RWPE2 (cell line): ENCODE results near the gene ANKRD40CL.
A peak's percentile ranks its signal among the peaks of the same experiment; 100 is the strongest.

Experiments
- ATAC-seq: fragments of 200-7000 bp; cut with Tn5 transposase; 3 replicates; pipeline ENCODE4 v1.9.1; 2021; ENCODE audit warnings: low read depth
- DNase-seq: peaks from one replicate; pipeline ENCODE4 v3.0.0-alpha.2; 2020; ENCODE audit warnings: low spot score
- H3K27ac ChIP-seq: fragments of 450-650 bp; 2 replicates; pipeline ENCODE4 v1.5.1; 2017; ENCODE audit warnings: mild to moderate bottlenecking; ENCODE audit not compliant: poor library complexity, severe bottlenecking
- H3K27me3 ChIP-seq: fragments of 250-450 bp; sonication (Bioruptor Pico); 2 replicates; pipeline ENCODE4 v1.5.1; 2021; ENCODE audit warnings: mild to moderate bottlenecking, moderate library complexity; ENCODE audit not compliant: insufficient read depth, poor library complexity, severe bottlenecking
- H3K36me3 ChIP-seq: fragments of 250-450 bp; sonication (Bioruptor Pico); 2 replicates; pipeline ENCODE4 v1.5.1; 2020; ENCODE audit warnings: low read depth, mild to moderate bottlenecking, moderate library complexity
- H3K4me1 ChIP-seq: fragments of 250-450 bp; sonication (Bioruptor Pico); 2 replicates; pipeline ENCODE4 v1.5.1; 2021; ENCODE audit warnings: mild to moderate bottlenecking, moderate library complexity; ENCODE audit not compliant: insufficient read depth, poor library complexity, severe bottlenecking
- H3K4me3 ChIP-seq: fragments of 250-450 bp; sonication (Bioruptor Pico); 2 replicates; pipeline ENCODE4 v1.5.1; 2021; ENCODE audit warnings: mild to moderate bottlenecking, moderate library complexity; ENCODE audit not compliant: severe bottlenecking
- H3K9me3 ChIP-seq: fragments of 250-450 bp; sonication (Bioruptor Pico); 2 replicates; pipeline ENCODE4 v1.5.1; 2021; ENCODE audit warnings: mild to moderate bottlenecking, moderate library complexity; ENCODE audit not compliant: severe bottlenecking
- TF ChIP-seq, protein P1 (sequence below): fragments of 450-650 bp; IDR thresholded peaks from one replicate; pipeline ENCODE4 v1.5.1; 2017; ENCODE audit warnings: mild to moderate bottlenecking, moderate library complexity; ENCODE audit not compliant: poor library complexity, severe bottlenecking

ANKRD40CL gene

GRCh38 chr17:50792132-50792531 is 24.8 kb upstream of the ANKRD40CL start:
- peaks cover 2% of the 10 kb centered on the region for H3K4me1 ChIP-seq
- H3K36me3 ChIP-seq, result no peaks in the 10 kb centered on the region
- ATAC-seq (no peak), DNase-seq (no peak)
- TF ChIP-seq, protein P1, sequence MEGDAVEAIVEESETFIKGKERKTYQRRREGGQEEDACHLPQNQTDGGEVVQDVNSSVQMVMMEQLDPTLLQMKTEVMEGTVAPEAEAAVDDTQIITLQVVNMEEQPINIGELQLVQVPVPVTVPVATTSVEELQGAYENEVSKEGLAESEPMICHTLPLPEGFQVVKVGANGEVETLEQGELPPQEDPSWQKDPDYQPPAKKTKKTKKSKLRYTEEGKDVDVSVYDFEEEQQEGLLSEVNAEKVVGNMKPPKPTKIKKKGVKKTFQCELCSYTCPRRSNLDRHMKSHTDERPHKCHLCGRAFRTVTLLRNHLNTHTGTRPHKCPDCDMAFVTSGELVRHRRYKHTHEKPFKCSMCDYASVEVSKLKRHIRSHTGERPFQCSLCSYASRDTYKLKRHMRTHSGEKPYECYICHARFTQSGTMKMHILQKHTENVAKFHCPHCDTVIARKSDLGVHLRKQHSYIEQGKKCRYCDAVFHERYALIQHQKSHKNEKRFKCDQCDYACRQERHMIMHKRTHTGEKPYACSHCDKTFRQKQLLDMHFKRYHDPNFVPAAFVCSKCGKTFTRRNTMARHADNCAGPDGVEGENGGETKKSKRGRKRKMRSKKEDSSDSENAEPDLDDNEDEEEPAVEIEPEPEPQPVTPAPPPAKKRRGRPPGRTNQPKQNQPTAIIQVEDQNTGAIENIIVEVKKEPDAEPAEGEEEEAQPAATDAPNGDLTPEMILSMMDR, result no peak
- no peak overlapping the region for H3K27ac ChIP-seq
- no peaks in the 10 kb centered on the region for H3K9me3 ChIP-seq
- no peaks in the 10 kb centered on the region for H3K27me3 ChIP-seq
- no peak overlapping the region for H3K4me3 ChIP-seq

- no peak overlapping the region for H3K4me3 ChIP-seq
- H3K27me3 ChIP-seq, result no peaks in the 10 kb centered on the region
- ATAC-seq (no peak), DNase-seq (no peak)
- TF ChIP-seq, protein P1, result no peak
- H3K9me3 ChIP-seq, result no peaks in the 10 kb centered on the region
- peaks cover 13% of the 10 kb centered on the region for H3K4me1 ChIP-seq
- H3K36me3 ChIP-seq, result no peaks in the 10 kb centered on the region
- no peak overlapping the region for H3K27ac ChIP-seq
Measured at GRCh38 chr17:50790618-50791017, 23.3 kb upstream of the ANKRD40CL start.

DNA sequence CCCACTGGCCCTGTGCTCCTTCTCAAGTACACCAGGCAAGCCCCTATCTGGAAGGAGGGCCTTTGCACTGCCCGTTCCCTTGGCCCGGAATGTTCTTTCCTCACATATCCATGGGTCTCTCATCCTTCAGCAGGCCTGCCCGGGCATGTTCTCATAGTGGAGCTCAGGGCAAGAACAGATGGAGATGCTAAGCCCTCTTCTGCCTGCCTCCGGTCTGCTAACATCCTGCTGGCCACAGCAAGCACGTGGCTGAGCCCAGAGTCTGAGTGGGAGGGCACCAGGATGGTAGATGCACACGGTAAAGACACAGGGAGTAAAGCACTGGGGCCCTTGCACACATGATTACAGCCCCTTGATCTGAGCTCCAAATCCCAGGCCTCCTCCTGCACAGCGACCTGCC is 19.8 kb upstream of the ANKRD40CL start:
- peaks cover 14% of the 10 kb centered on the region for H3K4me1 ChIP-seq
- H3K27me3 ChIP-seq, result no peaks in the 10 kb centered on the region
- TF ChIP-seq, protein P1, result no peak
- DNase-seq (peak; percentile 81), ATAC-seq (peak; percentile 65)
- H3K36me3 ChIP-seq, result no peaks in the 10 kb centered on the region
- H3K27ac ChIP-seq, result peak overlapping the region; percentile 23
- H3K9me3 ChIP-seq, result no peaks in the 10 kb centered on the region
- H3K4me3 ChIP-seq, result no peak overlapping the region

- H3K36me3 ChIP-seq, result no peaks in the 10 kb centered on the region
- no peaks in the 10 kb centered on the region for H3K9me3 ChIP-seq
- peak overlapping the region; percentile 23 for H3K27ac ChIP-seq
- no peak for DNase-seq
- ATAC-seq, result no peak
- no peak overlapping the region for H3K4me3 ChIP-seq
- H3K4me1 ChIP-seq, result peaks cover 14% of the 10 kb centered on the region
- H3K27me3 ChIP-seq, result no peaks in the 10 kb centered on the region
- TF ChIP-seq, protein P1, result no peak
Measured at GRCh38 chr17:50785946-50786570, 18.7 kb upstream of the ANKRD40CL start.

DNA sequence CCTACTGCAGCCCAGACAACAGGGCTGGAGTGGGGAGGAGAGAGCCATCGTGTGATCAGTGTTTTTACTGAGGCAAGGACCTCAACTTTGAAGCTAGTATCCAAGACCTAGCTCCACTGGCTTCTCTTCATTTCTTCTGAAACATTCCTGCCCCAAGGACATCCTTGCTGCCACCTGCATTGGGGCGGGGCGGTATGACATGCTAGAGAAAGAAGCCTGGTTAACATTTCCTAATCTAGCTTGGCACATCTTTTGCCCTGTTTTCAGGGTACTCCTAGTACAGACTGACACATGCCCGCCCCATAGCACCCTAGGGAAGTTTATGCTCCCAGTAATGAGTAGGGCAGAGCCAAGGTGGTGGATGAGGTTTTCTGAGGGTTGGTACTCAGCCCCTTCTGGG is 17.8 kb upstream of the ANKRD40CL start:
- DNase-seq (no peak), ATAC-seq (no peak)
- Histone ChIP-seq H3K27ac (no peak overlapping the region), H3K4me1 (peaks cover 14% of the 10 kb centered on the region), H3K36me3 (no peaks in the 10 kb centered on the region), H3K4me3 (no peak overlapping the region), H3K27me3 (no peaks in the 10 kb centered on the region), H3K9me3 (no peaks in the 10 kb centered on the region)
- TF ChIP-seq, protein P1, result no peak
